ENCODE data around the gene APOBEC3F.
A peak's percentile ranks its signal among the peaks of the same experiment; 100 is the strongest.
"Not testable (repeated sequence)": the region's sequence is repeated elsewhere in the genome, so short reads cannot be mapped to it uniquely, and the experiment has no call there.

The APOBEC3F gene

GRCh38 chr22:39066442-39067276 is 26.0 kb downstream of the APOBEC3F start:
- H3K4me3 ChIP-seq: not testable (repeated sequence)
- peak overlapping the region in 5 of 21 experiments; percentile 16 to 70 (median 30) for H3K27ac ChIP-seq

GRCh38 chr22:39068033-39068785 is 27.5 kb downstream of the APOBEC3F start:
- H3K4me3 ChIP-seq: no peak overlapping the region
- H3K27ac ChIP-seq: peak overlapping the region in 2 of 21 experiments; percentile 56 to 70

GRCh38 chr22:39070186-39070585 is 29.5 kb downstream of the APOBEC3F start:
- Histone ChIP-seq H3K4me3 (no peak overlapping the region), H3K27ac (no peak overlapping the region)

- H3K27ac ChIP-seq: peak overlapping the region in 4 of 21 experiments; percentile 10 to 35 (median 23)
- H3K4me3 ChIP-seq: not testable (repeated sequence)
Observed at GRCh38 chr22:39072581-39072981, 31.9 kb downstream of the APOBEC3F start.

GRCh38 chr22:39073981-39074380 is 33.3 kb downstream of the APOBEC3F start:
- Histone ChIP-seq H3K27ac (no peak overlapping the region), H3K4me3 (no peak overlapping the region)

- Histone ChIP-seq H3K4me3 (peak overlapping the region in 4 of 7 experiments; percentile 32 to 54 (median 42)), H3K27ac (peak overlapping the region in 10 of 21 experiments; percentile 33 to 97 (median 66))
Observed at GRCh38 chr22:39076155-39077025, 35.7 kb downstream of the APOBEC3F start.

GRCh38 chr22:39077026-39077840 is 36.6 kb downstream of the APOBEC3F start, which contains the start of gene APOBEC3G:
Gene APOBEC3G, plus strand, starts transcription at chr22:39077275. Its CDS starts 87 bp downstream, at chr22:39077362.
- peak within 1 kb of the TSS; percentile 53 to 97 (median 82) for H3K27ac ChIP-seq

GRCh38 chr22:39077912-39078311 is 37.2 kb downstream of the APOBEC3F start:
- H3K4me3 ChIP-seq: peak overlapping the region; percentile 6 to 54 (median 38)
- peak overlapping the region in 12 of 21 experiments; percentile 13 to 97 (median 90) for H3K27ac ChIP-seq

More at GRCh38 chr22:39077026-39077840, 36.6 kb downstream of the APOBEC3F start, which contains the start of gene APOBEC3G:
- peak within 1 kb of the TSS; percentile 23 to 54 (median 38) for H3K4me3 ChIP-seq

GRCh38 chr22:39078329-39078728 is 37.7 kb downstream of the APOBEC3F start:
- Histone ChIP-seq H3K27ac (peak overlapping the region in 9 of 21 experiments; percentile 13 to 97 (median 90)), H3K4me3 (peak overlapping the region in 6 of 7 experiments; percentile 6 to 54 (median 38))

- H3K27ac ChIP-seq: peak overlapping the region in 4 of 21 experiments; percentile 1 to 97 (median 70)
- peak overlapping the region in 1 of 7 experiments; percentile 34 for H3K4me3 ChIP-seq
Observed at GRCh38 chr22:39079054-39079637, 38.5 kb downstream of the APOBEC3F start.

- H3K4me3 ChIP-seq: peak overlapping the region in 1 of 7 experiments; percentile 6
- H3K27ac ChIP-seq: peak overlapping the region in 5 of 21 experiments; percentile 36 to 97 (median 44)
Observed at GRCh38 chr22:39080052-39080762, 39.5 kb downstream of the APOBEC3F start.

- H3K27ac ChIP-seq: peak overlapping the region in 4 of 21 experiments; percentile 36 to 97 (median 48)
- H3K4me3 ChIP-seq: no peak overlapping the region
Observed at GRCh38 chr22:39081016-39081415, 40.4 kb downstream of the APOBEC3F start.

GRCh38 chr22:39081598-39081997 is 40.9 kb downstream of the APOBEC3F start:
- Histone ChIP-seq H3K4me3 (no peak overlapping the region), H3K27ac (peak overlapping the region in 4 of 21 experiments; percentile 36 to 63 (median 42))

GRCh38 chr22:39083212-39084165 is 42.8 kb downstream of the APOBEC3F start:
- H3K27ac ChIP-seq: peak overlapping the region in 3 of 21 experiments; percentile 42 to 65 (median 50)
- no peak overlapping the region for H3K4me3 ChIP-seq

- H3K4me3 ChIP-seq: no peak overlapping the region
Observed at GRCh38 chr22:39084666-39085065, 44.0 kb downstream of the APOBEC3F start.

GRCh38 chr22:39087098-39087497 is 46.4 kb downstream of the APOBEC3F start:
- H3K4me3 ChIP-seq: no peak overlapping the region
- peak overlapping the region in 2 of 21 experiments; percentile 16 to 51 for H3K27ac ChIP-seq

More at GRCh38 chr22:39084666-39085065, 44.0 kb downstream of the APOBEC3F start:
- no peak overlapping the region for H3K27ac ChIP-seq
